ENCODE measurements around the gene RASD1.

Gene RASD1

GRCh38 chr17:17445925-17446665 lies 50.1 kb downstream of the RASD1 start:
- in situ Hi-C loops (cut with MboI; ENCODE audit: low sequenced_read_pairs) = no loop called here

DNA sequence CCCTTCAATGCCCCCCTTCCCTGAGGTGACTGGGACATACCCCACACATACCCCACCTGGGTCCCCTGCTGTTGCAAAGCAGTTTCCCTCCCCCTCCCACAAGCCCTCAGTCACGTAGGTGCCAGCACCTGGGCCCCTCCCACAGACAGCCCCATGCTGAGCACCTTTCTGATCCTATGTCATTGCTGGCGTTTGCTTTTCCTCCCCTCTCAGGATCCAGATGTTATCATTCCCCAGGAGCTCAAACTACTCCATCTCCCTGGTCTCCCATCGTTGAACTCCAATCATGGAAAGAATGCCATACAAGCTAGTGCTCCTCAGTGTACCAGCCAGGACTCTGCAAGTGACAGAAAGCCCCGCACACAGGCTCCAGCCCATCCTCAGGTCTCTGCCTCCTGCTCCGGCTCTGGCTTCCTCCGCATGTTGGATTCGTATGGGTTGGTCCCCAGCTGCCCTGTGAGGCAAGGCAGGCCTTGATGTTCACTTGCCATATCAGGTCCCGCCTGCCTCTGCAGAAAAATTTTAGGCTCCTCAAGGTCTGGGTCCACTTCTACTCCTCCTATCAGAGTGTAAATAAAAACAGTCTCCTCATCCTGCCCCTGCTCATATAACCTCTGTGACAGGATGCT lies 50.8 kb downstream of the RASD1 start:
- in situ Hi-C loops (cut with MboI; ENCODE audit: low sequenced_read_pairs) = no loop called here
